K562 (cell line): ENCODE results near the gene EFHC1. TPM values are rescaled to one million over a fixed set of nuclear protein-coding genes. Genes with fewer than 3 reads are reported as not detected.

ENCODE experiments used
- ATAC-seq: fragments of 200-7000 bp; cut with Tn5 transposase; 3 replicates; pipeline ENCODE4 v1.9.1; 2020; ENCODE audit warnings: moderate library complexity
- BruUV-seq: library from RNA; stranded (reverse); fragments of 400-500 nt; replicated peaks from 2 replicates; lab custom pipeline; 2021; lab: Mats Ljungman, UMichigan
- CTCF ChIA-PET: fragments of 300-600 bp; formaldehyde crosslinking; extraction: SDS; loops from one replicate; lab custom pipeline; 2021; ENCODE audit warnings: low intra/inter-chr PET ratio; lab: Yijun Ruan, JAX
- POLR2A ChIA-PET: fragments of 300-600, 350-650 bp; sonication (Branson Sonifier 250); formaldehyde crosslinking; extraction: SDS; loops from one replicate; lab custom pipeline; 2021; ENCODE audit warnings: antibody characterized with exemption, inconsistent platforms; lab: Yijun Ruan, JAX
- DNase-seq, 4 experiments: peaks; one replicate each; pipeline versions ENCODE4 v3.0.0 to v3.0.0-alpha.2; 2011 to 2018; ENCODE audit warnings: low spot score in 3 of 4, mixed read lengths in 3 of 4; ENCODE audit errors: extremely low read depth in 1 of 4
- FAIRE-seq: peaks from 2 replicates; lab custom pipeline; 2011; peaks lifted over from hg19 to GRCh38; lab: Jason Lieb, UNC
- H2AFZ ChIP-seq: 2 replicates; pipeline ENCODE4 v1.6.0; 2011; ENCODE audit warnings: low read depth, low read length, control low read depth, inconsistent platforms
- H3K27ac ChIP-seq: fragments of 200-600 bp; 3 replicates; pipeline ENCODE4 v1.8.0; 2011; ENCODE audit warnings: low read depth, mild to moderate bottlenecking, control low read depth, inconsistent platforms, low read length, moderate library complexity, mixed read lengths; ENCODE audit errors: extremely low read depth
- H3K27me3 ChIP-seq, 2 experiments: fragments of 300-600 bp in 1 of 2; 2 replicates in 1 of 2; 3 replicates in 1 of 2; pipeline versions ENCODE4 v1.6.0 to v1.8.0; 2011; ENCODE audit warnings: inconsistent platforms in 2 of 2, low read length in 2 of 2, mild to moderate bottlenecking in 1 of 2, mixed read lengths in 1 of 2, moderate library complexity in 1 of 2; ENCODE audit not compliant: control insufficient read depth in 2 of 2, insufficient read depth in 2 of 2
- H3K36me3 ChIP-seq: fragments of 300-600 bp; 3 replicates; pipeline ENCODE4 v1.8.0; 2011; ENCODE audit warnings: mild to moderate bottlenecking, low read length, inconsistent platforms; ENCODE audit not compliant: control insufficient read depth, insufficient read depth
- H3K4me1 ChIP-seq, 2 experiments: fragments of 200-600 bp in 1 of 2; replicated peaks in 1 of 2; 2 replicates in 1 of 2; 3 replicates in 1 of 2; pipeline versions ENCODE4 v1.5.1 to v1.8.0; 2011; ENCODE audit warnings: inconsistent platforms in 2 of 2, low read length in 2 of 2, mild to moderate bottlenecking in 1 of 2, mixed read lengths in 1 of 2, moderate library complexity in 1 of 2; ENCODE audit not compliant: control insufficient read depth in 2 of 2, insufficient read depth in 2 of 2
- H3K4me2 ChIP-seq: 2 replicates; pipeline ENCODE4 v1.6.1; 2011; ENCODE audit warnings: low read length, control low read depth, inconsistent platforms, mixed read lengths; ENCODE audit not compliant: insufficient read depth
- H3K4me3 ChIP-seq: fragments of 200-600 bp; sonication (generic), shearing (Covaris generic); 2 replicates; pipeline ENCODE4 v1.5.1; 2016; ENCODE audit warnings: control low read depth, inconsistent platforms
- H3K79me2 ChIP-seq: fragments of 200-600 bp; 3 replicates; pipeline ENCODE4 v1.8.0; 2011; ENCODE audit warnings: low read length, inconsistent platforms; ENCODE audit not compliant: control insufficient read depth, insufficient read depth
- H3K9ac ChIP-seq, 2 experiments: 2 replicates each; pipeline versions ENCODE4 v1.6.0 to v1.6.1; 2011; ENCODE audit warnings: low read depth in 2 of 2, low read length in 2 of 2, control low read depth in 1 of 2, inconsistent platforms in 1 of 2, mild to moderate bottlenecking in 1 of 2, mixed read lengths in 1 of 2; ENCODE audit not compliant: insufficient read depth in 1 of 2
- H3K9me1 ChIP-seq: one replicate; pipeline ENCODE4 v1.6.0; 2011; ENCODE audit warnings: inconsistent platforms, mild to moderate bottlenecking, low read length, moderate library complexity; ENCODE audit not compliant: control insufficient read depth, insufficient read depth
- H3K9me3 ChIP-seq: replicated peaks from 2 replicates; pipeline ENCODE4 v1.5.1; 2011; ENCODE audit warnings: low read depth, low read length, inconsistent platforms; ENCODE audit not compliant: control insufficient read depth, insufficient read depth
- H4K20me1 ChIP-seq: replicated peaks from 2 replicates; pipeline ENCODE4 v1.6.1; 2011; ENCODE audit warnings: low read length, inconsistent platforms, mixed read lengths; ENCODE audit not compliant: control insufficient read depth, insufficient read depth
- MYNN ChIP-seq, 2 experiments: sonication (generic); formaldehyde crosslinking in 1 of 2; IDR thresholded peaks; 2 replicates each; pipeline versions ENCODE4 v1.5.0 to v1.6.1; 2016 to 2020; ENCODE audit warnings: antibody characterized with exemption in 1 of 2, missing genetic modification reagents in 1 of 2
- NCOA4 ChIP-seq: fragments of 450-650 bp; IDR thresholded peaks from 2 replicates; pipeline ENCODE4 v1.6.1; 2018; ENCODE audit warnings: mild to moderate bottlenecking; ENCODE audit not compliant: partially characterized antibody
- ZSCAN29 ChIP-seq: fragments of 450-650 bp; IDR thresholded peaks from 2 replicates; pipeline ENCODE4 v1.6.1; 2017
- WGBS: fragments of 100-300 bp; shearing (Covaris generic); methylation state at CpG from one replicate; pipeline ENCODE4 v1.1.6; 2016; ENCODE audit warnings: low coverage, mixed read lengths; ENCODE audit not compliant: insufficient coverage; ENCODE audit errors: missing lambda C conversion rate; 5-methylcytosine and 5-hydroxymethylcytosine counted together
- in situ Hi-C: fragments of 300-500 bp; cut with MboI; formaldehyde crosslinking; loops from 4 replicates; pipeline ENCODE4 v1.15.0; 2018; ENCODE audit warnings: inconsistent platforms, mixed read lengths
- intact Hi-C: fragments of 100-400 bp; cut with micrococcal nuclease; formaldehyde crosslinking; loops from 2 replicates; pipeline ENCODE4 v1.14.2; 2022
- polyA plus RNA-seq, 8 experiments: library from polyadenylated mRNA; depleted of rRNA in 4 of 8; stranded (reverse) in 5 of 8; unstranded in 3 of 8; fragments of >200 nt; fragmentation: Nextera tagmentation in 2 of 8; fragmentation: Illumina TruSeq in 1 of 8; extraction: Ambion mirVana in 2 of 8; extraction: Trizol in 1 of 8; gene quantifications; 2 replicates each; pipeline versions ENCODE4 v1.2.1 to v1.2.3, GENCODE V29; 2011 to 2014; ENCODE audit warnings: inconsistent platforms in 1 of 8, missing spikeins in 1 of 8
- total RNA-seq, 7 experiments: library from RNA; depleted of rRNA in 6 of 7; stranded (reverse); fragments of >200 nt in 6 of 7; fragmentation: Illumina TruSeq in 2 of 7; extraction: Trizol in 2 of 7; gene quantifications; 2 replicates each; pipeline versions ENCODE4 v1.2.1 to v1.2.3, GENCODE V29; 2011 to 2021; ENCODE audit warnings: low replicate concordance in 1 of 7
- TF ChIP-seq, protein P1 (sequence below): fragments of 250-450 bp; sonication (Bioruptor Pico); IDR thresholded peaks from 2 replicates; pipeline ENCODE4 v1.8.0; 2021; ENCODE audit warnings: moderate library complexity, mild to moderate bottlenecking, inconsistent platforms

Gene EFHC1
- total and polyA plus RNA-seq, 9 of the 15 experiments (the other 6 are each of a cell fraction or from before 2014, with no cell fraction given) = 9.5 to 31.0 (median 14.9) TPM

DNA sequence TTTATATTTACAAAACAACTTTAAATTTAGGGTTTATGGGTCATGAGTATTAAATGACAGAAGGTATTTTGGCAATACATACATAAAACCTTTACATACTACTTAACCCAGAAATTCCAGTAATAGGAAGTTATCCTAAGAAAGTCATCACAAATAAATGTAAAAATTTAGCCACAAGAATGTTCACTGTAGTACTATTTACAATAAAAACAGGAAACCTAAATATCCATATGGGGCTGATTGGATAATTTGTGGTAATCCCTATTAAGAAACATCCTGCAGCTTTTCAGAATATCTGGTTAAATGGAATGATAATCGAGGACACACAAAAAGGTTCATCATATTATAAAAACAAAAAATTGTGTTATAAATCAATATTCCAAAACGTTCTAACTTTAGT lies 112.3 kb downstream of the EFHC1 start:
- no peak for FAIRE-seq
- in situ Hi-C loops = no loop called here
- WGBS = 50% methylated on average over 2 of the region's 2 CpGs
- peaks cover 9% of the 10 kb centered on the region; the same call in 1 of the 3 replicates for H3K36me3 ChIP-seq
- DNase-seq = no peak
- no peaks in the 10 kb centered on the region for H4K20me1 ChIP-seq
- no peak for TF ChIP-seq MYNN (IDR thresholded peaks at IDR 0.05)
- TF ChIP-seq MYNN (CRISPR knock-in tag; IDR thresholded peaks at IDR 0.05) = no peak
- TF ChIP-seq NCOA4 = no peak
- TF ChIP-seq, protein P1, sequence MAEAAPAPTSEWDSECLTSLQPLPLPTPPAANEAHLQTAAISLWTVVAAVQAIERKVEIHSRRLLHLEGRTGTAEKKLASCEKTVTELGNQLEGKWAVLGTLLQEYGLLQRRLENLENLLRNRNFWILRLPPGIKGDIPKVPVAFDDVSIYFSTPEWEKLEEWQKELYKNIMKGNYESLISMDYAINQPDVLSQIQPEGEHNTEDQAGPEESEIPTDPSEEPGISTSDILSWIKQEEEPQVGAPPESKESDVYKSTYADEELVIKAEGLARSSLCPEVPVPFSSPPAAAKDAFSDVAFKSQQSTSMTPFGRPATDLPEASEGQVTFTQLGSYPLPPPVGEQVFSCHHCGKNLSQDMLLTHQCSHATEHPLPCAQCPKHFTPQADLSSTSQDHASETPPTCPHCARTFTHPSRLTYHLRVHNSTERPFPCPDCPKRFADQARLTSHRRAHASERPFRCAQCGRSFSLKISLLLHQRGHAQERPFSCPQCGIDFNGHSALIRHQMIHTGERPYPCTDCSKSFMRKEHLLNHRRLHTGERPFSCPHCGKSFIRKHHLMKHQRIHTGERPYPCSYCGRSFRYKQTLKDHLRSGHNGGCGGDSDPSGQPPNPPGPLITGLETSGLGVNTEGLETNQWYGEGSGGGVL (CRISPR knock-in tag) = no peak
- TF ChIP-seq ZSCAN29 = no peak
- TF ChIP-seq, all 486 proteins: peak for 0
- no peak overlapping the region for H3K4me2 ChIP-seq
- no peaks in the 10 kb centered on the region for H3K9me3 ChIP-seq
- no peak overlapping the region for H3K27ac ChIP-seq
- H3K9me1 ChIP-seq = no peaks in the 10 kb centered on the region
- intact Hi-C loops = no loop called here
- POLR2A ChIA-PET = no interaction called here
- H3K4me1 ChIP-seq = no peaks in the 10 kb centered on the region; a peak in 2 of 5 replicates
- H3K9ac ChIP-seq = no peak overlapping the region
- H3K4me3 ChIP-seq = no peak overlapping the region
- H3K27me3 ChIP-seq = no peaks in the 10 kb centered on the region
- H3K79me2 ChIP-seq = no peaks in the 10 kb centered on the region
- BruUV-seq = no TSS peak
- no peak overlapping the region for H2AFZ ChIP-seq
- CTCF ChIA-PET = no interaction called here
- ATAC-seq = no peak
